IPS-15b (cell line): ENCODE measurements around the gene QRICH2.

Experiments used
- H3K27me3 ChIP-seq: one replicate; pipeline ENCODE4 v1.6.1; 2013; ENCODE audit warnings: low read length; ENCODE audit not compliant: control insufficient read depth, insufficient read depth
- H3K36me3 ChIP-seq: one replicate; pipeline ENCODE4 v1.6.1; 2013; ENCODE audit warnings: low read length; ENCODE audit not compliant: control insufficient read depth, insufficient read depth
- H3K4me1 ChIP-seq: one replicate; pipeline ENCODE4 v1.6.1; 2013; ENCODE audit warnings: mild to moderate bottlenecking, low read length; ENCODE audit not compliant: control insufficient read depth, insufficient read depth
- H3K4me3 ChIP-seq: one replicate; pipeline ENCODE4 v1.5.1; 2013; ENCODE audit warnings: low read depth, low read length
- H3K9ac ChIP-seq: one replicate; pipeline ENCODE4 v1.6.1; 2013; ENCODE audit warnings: low read depth, mild to moderate bottlenecking, low read length
- H3K9me3 ChIP-seq: one replicate; pipeline ENCODE4 v1.6.1; 2013; ENCODE audit warnings: mild to moderate bottlenecking, low read length; ENCODE audit not compliant: control insufficient read depth, insufficient read depth

QRICH2 gene

DNA sequence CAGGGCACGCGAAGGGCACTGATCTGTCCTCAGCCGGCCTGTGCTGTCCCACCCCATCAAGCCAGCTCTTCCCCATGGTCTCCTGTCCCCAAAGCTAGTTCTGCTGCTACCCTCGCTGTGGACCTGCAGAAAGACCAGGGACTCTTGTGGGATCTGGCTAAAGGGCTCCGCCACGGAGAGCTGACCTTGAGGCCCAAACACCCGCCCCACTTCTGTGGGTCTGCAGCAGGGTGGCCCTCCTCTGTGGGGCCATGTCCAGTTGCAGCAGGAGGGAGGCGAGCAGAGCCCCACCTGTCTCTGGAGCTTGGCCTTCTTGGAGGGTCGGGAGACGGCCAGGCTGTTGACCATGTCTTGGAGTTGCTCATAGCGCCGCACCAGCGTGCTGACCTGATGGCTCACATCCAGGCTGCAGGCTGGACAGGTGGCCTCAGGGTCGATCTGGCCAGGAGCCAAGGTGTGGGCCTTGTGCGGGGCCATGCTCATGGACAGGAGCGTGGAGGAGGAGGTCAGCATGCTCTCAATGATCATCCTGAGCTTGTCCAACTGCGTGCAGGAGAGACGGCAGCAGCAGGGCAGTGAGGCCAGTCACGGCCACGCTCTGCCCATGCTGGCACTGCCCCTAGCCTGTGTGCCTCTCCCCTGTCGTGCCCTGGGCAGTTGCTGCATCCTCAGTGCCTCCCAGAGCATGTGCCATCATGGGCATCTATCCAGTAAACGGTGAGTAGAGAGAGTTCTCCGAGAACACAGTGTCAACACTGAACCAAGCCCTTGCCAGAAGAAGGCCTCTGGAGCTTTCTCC lies 26.3 kb downstream of the QRICH2 start:
- Histone ChIP-seq H3K4me3 (no peak overlapping the region), H3K27me3 (no peaks in the 10 kb centered on the region), H3K4me1 (no peaks in the 10 kb centered on the region), H3K9me3 (no peaks in the 10 kb centered on the region), H3K9ac (no peak overlapping the region), H3K36me3 (no peaks in the 10 kb centered on the region)

DNA sequence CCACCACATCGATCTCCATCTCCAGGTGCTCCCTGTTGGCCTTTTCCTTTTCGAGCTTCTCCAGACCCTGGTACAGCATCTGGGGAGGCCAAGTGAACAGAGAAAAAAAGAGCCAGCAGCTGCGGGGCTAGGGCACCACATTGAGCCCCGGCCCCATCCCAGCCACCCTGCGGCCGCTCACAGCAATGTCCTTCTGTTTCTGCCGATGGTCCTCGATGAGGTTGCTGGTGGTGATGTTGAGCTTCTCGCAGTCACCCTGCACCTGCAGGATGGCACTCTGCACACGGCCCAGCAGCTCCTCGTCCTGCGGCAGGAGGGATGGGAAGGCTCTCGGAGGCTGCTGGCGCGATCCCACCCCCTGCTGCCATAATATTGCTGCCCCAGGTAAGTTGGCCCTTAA lies 27.4 kb downstream of the QRICH2 start:
- Histone ChIP-seq H3K4me1 (no peaks in the 10 kb centered on the region), H3K4me3 (no peak overlapping the region), H3K9me3 (no peaks in the 10 kb centered on the region), H3K36me3 (no peaks in the 10 kb centered on the region), H3K27me3 (no peaks in the 10 kb centered on the region), H3K9ac (no peak overlapping the region)

DNA sequence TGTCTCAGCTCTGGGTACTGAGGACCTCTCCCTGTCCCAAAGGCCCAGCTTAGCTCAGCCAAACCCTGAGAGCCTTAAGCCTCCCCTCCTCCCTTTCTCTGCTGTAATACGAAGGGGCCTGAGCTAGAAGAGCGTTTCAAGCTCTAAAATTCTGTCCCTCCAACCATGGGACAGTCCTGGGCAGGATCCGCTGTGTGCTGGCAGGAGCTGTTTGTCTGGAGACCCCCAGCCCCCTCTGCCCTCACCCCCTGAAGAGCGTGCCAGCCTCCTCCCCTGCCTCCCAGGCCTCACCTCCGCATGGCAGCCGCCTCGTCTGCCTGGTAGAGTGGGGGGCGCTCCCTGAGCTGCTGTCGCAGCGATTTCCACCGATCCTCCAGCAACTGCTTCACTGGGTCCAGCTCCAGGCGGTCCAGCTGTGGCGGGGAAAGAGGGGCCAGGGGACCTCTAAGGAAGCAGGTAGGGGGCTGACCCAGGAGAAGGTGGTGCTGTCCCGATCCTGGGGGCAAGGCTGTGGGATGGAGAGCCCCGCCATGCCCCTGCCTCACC lies 28.3 kb downstream of the QRICH2 start:
- Histone ChIP-seq H3K9me3 (no peaks in the 10 kb centered on the region), H3K9ac (no peak overlapping the region), H3K4me3 (no peak overlapping the region), H3K27me3 (no peaks in the 10 kb centered on the region), H3K36me3 (no peaks in the 10 kb centered on the region), H3K4me1 (no peaks in the 10 kb centered on the region)

DNA sequence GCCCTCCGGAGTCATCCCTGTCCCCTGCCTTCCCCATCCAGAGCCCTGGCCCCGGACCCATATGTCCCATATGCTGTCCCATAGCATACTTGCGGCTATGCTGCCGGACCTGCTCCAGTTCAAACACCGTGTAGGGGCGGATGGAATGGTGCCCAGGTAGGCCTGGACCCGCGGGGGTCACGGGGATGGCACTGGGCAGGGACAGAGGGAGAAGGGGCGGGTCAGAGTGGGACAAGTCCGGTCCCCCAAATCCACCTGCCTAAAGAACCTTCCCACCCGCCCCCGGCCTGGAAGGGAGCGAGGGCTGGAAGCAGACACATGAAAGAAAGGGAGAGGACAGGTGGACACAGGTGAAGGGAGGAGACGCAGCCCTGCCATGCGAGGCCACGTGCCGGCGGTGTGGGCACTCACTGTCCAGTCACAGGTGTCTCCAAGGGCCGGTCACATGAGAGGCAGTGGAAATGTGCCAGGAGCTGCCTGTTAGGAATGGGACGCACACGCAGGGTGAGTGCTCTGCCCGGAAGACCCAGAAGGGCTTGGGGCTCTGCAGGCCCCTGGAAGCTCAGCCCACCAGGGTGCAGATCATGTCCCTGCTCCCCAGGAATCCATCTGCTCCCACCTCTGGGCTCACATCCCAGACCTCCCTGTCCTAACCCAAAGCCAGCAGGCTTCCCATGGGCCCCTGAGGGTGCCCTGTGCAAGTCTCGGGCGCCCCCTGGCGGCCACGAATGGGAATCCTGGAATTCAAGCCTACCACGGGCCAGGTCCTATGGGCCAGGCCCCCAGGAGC lies 28.9 kb downstream of the QRICH2 start:
- Histone ChIP-seq H3K4me3 (no peak overlapping the region), H3K4me1 (no peaks in the 10 kb centered on the region), H3K36me3 (no peaks in the 10 kb centered on the region), H3K9me3 (no peaks in the 10 kb centered on the region), H3K9ac (no peak overlapping the region), H3K27me3 (no peaks in the 10 kb centered on the region)

DNA sequence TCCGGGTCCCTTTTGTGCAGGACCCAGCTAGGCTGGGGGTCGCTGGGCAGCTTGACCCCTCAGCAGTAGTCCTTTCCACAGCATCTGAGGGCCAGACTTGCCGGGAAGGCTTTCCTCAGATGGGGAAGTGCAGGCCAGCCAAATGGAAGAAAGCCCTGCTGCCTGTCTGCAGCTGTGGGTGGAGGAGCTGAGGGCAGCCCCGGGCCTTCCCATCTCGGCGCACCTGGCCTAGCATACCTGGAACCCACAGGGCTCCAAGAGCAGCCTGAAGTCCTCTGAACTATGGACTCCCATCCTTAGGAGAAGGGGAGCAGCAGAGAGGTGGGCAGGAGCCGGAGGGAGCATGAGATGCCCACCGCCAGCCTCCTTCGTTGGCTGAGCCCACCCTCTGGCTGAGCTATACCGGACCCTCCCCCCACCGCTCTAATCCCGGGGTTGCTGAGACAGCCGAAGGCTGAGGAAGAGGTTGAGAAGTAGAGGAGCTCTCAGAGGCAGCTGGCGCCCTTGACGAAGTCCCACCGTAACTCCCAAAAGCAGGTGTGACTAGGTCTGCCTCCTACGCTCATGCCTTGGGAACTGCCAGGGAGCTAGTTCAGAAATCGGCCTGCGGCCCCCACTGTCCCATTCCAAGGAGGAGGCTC lies 29.7 kb downstream of the QRICH2 start:
- Histone ChIP-seq H3K4me1 (no peaks in the 10 kb centered on the region), H3K36me3 (no peaks in the 10 kb centered on the region), H3K4me3 (no peak overlapping the region), H3K9me3 (no peaks in the 10 kb centered on the region), H3K9ac (no peak overlapping the region), H3K27me3 (no peaks in the 10 kb centered on the region)

DNA sequence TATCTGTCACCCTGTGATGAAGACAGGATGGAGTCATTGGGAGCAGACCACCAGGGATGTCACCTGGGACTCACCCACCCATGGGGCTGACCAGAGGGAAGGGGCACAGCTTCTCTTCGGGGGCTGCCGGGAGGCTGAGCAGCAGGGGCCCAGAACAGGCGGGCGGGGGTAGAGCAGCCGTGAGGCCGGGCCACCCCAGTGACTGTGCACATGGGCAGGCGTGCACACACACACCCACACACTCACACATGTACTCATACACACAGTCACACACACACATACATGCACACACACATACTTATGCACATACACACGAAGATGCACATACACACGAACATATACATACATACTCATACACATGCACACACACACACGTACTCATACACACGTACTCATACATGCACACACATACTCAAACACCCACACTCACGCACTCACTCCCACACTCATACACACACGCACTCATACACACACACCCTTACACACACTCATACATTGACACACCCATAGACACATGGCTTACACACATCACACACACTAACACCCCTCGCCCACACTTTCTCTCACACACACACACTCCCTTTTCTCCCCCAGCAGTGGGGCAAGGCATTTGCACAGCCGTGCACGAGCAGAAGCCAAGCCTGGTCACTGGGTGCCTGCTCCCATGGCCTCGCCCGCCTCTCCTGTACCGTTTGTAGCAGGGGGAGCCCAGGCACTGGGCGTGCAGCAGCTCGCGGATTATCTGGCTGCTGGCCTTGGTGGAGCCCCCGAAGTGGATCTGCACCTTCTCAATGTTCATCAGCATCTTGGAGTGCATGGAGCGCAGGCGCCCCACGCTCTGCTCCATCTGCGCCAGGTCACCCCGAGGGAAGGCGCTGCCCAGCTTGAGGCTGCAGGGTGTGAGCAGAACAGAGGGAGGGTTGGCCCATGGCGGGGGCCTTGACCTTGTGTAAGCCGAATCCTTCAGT lies 30.5 kb downstream of the QRICH2 start:
- Histone ChIP-seq H3K36me3 (no peaks in the 10 kb centered on the region), H3K27me3 (no peaks in the 10 kb centered on the region), H3K4me3 (no peak overlapping the region), H3K9ac (no peak overlapping the region), H3K9me3 (no peaks in the 10 kb centered on the region), H3K4me1 (no peaks in the 10 kb centered on the region)

DNA sequence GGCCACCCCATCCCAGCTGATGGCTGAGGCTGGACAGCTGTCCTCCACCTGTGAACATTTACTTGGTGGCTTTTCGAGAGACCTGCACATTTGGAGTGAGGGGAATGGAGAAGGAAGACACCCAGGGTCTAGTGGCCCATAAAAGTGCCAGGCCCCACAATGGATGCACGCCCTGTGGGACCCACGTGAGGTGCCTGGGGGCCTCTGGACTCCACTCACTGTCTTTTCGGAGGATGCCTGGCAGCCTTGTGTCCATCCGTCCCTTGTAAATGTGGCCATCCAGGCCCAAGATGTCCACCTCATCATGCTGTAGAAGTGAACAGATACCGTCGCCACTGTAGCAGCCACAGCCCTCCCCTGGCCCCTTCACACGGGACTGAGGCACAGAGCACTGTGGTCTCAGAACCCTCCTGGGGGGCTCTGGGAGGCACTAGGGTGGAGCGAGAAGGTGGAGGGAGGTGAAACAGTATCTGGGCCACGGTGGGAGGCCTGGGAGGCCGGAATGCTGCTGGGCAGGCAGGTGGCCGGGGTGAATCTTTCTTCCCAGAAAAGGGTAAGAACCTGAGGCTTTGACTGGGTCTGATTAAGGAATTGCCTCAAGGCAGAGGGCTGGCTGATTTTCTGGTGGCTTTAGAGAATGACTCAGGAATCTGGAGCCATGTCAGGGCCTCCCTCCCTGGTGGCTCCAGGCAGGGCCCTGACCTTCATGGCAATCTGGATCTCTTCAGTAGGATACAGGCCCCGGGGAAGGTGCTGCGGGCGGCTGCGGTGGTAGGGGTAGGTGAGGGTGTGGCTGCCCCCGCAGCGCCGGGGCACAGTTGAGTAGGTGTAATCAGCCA lies 31.4 kb downstream of the QRICH2 start:
- no peaks in the 10 kb centered on the region for H3K36me3 ChIP-seq
- H3K4me1 ChIP-seq, result no peaks in the 10 kb centered on the region
- H3K9me3 ChIP-seq, result no peaks in the 10 kb centered on the region
- no peaks in the 10 kb centered on the region for H3K27me3 ChIP-seq
- no peak overlapping the region for H3K4me3 ChIP-seq
- no peak overlapping the region for H3K9ac ChIP-seq

DNA sequence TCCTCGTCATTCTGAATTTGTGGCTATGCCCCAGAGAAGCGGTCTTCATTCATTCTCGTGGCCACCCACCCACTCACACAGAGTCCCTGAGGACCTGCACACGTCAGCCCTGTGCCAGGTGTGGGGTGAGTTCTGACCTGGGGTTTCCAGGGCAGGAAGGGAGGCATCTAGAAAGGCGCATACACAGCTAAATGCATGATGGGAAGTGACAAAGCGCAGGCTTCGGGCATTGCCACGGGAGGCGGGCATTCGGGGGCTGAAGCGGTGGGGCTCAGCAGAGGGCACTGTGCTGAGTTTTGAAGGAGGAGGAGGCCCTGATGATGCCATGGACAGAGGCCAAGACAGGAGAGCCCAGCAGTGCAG lies 32.0 kb downstream of the QRICH2 start:
- Histone ChIP-seq H3K9me3 (no peaks in the 10 kb centered on the region), H3K36me3 (no peaks in the 10 kb centered on the region), H3K4me1 (no peaks in the 10 kb centered on the region), H3K4me3 (no peak overlapping the region), H3K9ac (no peak overlapping the region), H3K27me3 (no peaks in the 10 kb centered on the region)

DNA sequence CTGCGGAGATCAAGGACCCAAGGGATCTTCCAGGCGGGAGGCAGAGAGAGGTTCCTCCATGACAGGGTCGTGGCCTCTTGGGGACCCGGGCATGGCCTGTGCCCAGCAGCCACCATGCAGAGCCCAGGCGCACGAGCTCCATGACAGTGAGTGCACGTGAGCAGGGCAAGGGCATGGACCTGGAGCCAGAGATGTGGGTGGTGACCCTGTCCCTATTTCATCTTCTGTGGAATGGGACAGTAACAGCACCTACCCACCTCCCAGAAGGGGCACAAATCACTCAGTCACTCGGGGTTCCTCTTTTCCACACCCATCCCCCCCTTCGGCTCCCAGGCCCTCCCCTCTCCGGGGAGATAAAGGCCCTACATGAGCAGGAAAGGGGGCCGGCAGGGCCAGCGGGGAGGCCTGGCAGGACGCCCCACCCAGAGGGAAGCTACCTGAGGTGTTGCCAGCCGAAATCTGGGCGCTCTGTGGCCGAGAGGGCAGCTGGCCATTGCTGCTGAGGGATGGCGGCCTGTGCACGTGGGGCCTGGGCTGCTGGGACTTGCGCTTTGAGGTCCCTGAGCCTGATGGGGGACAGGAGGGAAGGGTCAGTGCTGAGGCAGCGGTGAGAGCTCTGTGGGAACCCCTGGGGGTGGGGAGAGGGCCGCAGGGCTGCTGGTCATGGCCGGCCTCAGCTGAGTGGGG lies 32.6 kb downstream of the QRICH2 start:
- Histone ChIP-seq H3K36me3 (no peaks in the 10 kb centered on the region), H3K4me3 (no peak overlapping the region), H3K4me1 (no peaks in the 10 kb centered on the region), H3K27me3 (no peaks in the 10 kb centered on the region), H3K9me3 (no peaks in the 10 kb centered on the region), H3K9ac (no peak overlapping the region)
